B cell (primary cell): ENCODE measurements around the gene VOPP1.

ENCODE experiments used
- EZH2 ChIP-seq: IDR thresholded peaks from 2 replicates; pipeline ENCODE4 v1.6.1; 2012; ENCODE audit warnings: borderline replicate concordance, low read depth, mild to moderate bottlenecking, moderate library complexity, low read length; ENCODE audit not compliant: insufficient read depth, poor library complexity, severe bottlenecking
- TF ChIP-seq, protein P1 (sequence below): fragments of 200-600 bp; IDR thresholded peaks from one replicate; pipeline ENCODE4 v1.8.0; 2022; ENCODE audit warnings: antibody characterized with exemption, mild to moderate bottlenecking

DNA sequence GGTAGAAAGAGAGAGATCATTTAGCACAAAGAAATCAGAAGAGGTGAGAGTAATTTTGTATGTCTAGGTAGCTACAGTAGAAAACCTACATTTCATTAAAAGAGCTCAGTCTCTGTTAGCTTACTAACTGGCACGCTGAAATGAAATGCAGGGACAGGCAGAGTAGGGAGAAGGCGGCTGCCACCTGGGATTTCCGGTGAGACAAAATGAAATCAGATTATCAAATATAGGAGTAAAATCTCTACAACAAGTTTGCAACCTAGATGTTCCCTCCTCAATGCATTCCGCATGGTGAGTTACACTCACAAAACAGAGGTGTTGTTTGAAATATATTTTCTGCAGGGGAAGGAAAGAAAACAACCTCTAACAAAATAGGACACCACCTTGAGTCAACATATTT lies 55.9 kb downstream of the VOPP1 start:
- TF ChIP-seq, protein P1, sequence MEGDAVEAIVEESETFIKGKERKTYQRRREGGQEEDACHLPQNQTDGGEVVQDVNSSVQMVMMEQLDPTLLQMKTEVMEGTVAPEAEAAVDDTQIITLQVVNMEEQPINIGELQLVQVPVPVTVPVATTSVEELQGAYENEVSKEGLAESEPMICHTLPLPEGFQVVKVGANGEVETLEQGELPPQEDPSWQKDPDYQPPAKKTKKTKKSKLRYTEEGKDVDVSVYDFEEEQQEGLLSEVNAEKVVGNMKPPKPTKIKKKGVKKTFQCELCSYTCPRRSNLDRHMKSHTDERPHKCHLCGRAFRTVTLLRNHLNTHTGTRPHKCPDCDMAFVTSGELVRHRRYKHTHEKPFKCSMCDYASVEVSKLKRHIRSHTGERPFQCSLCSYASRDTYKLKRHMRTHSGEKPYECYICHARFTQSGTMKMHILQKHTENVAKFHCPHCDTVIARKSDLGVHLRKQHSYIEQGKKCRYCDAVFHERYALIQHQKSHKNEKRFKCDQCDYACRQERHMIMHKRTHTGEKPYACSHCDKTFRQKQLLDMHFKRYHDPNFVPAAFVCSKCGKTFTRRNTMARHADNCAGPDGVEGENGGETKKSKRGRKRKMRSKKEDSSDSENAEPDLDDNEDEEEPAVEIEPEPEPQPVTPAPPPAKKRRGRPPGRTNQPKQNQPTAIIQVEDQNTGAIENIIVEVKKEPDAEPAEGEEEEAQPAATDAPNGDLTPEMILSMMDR: no peak
- no peak for TF ChIP-seq EZH2
